HG02870 (cell line): ENCODE results near the gene RNASE8.
A peak's percentile ranks its signal among the peaks of the same experiment; 100 is the strongest.
"Not testable (repeated sequence)": the region's sequence is repeated elsewhere in the genome, so short reads cannot be mapped to it uniquely, and the experiment has no call there.

Experiments
- ATAC-seq: cut with Tn5 transposase; IDR thresholded peaks from one replicate; pipeline ENCODE4 v1.9.1; 2021; ENCODE audit warnings: mild to moderate bottlenecking, moderate library complexity; ENCODE audit not compliant: unreplicated experiment

RNASE8 gene

GRCh38 chr14:21029917-21030316, 27.7 kb upstream of the RNASE8 start, which contains the start of gene TPPP2:
TPPP2 (plus strand) TSS chr14:21030217; CDS start chr14:21030582, 365 bp downstream.
- ATAC-seq, result no peak

GRCh38 chr14:21030531-21030930, 27.1 kb upstream of the RNASE8 start:
- no peak for ATAC-seq

GRCh38 chr14:21032326-21033132, 25.1 kb upstream of the RNASE8 start:
- no peak for ATAC-seq

GRCh38 chr14:21033133-21033698, 24.4 kb upstream of the RNASE8 start:
- ATAC-seq, result no peak

- ATAC-seq, result no peak
Measured at GRCh38 chr14:21034707-21035106, 22.9 kb upstream of the RNASE8 start, which contains the start of gene RNASE13. RNASE13 (minus strand) TSS chr14:21034807; CDS start chr14:21034288, 519 bp downstream.

GRCh38 chr14:21036751-21037150, 20.9 kb upstream of the RNASE8 start:
- ATAC-seq, result no peak

GRCh38 chr14:21037156-21037555, 20.5 kb upstream of the RNASE8 start:
- no peak for ATAC-seq

GRCh38 chr14:21038441-21039422, 18.9 kb upstream of the RNASE8 start:
- no peak for ATAC-seq

GRCh38 chr14:21039585-21040369, 17.8 kb upstream of the RNASE8 start:
- peak; percentile 78 for ATAC-seq

GRCh38 chr14:21040370-21040925, 17.2 kb upstream of the RNASE8 start:
- ATAC-seq, result no peak

- not testable (repeated sequence) for ATAC-seq
Measured at GRCh38 chr14:21040941-21041340, 16.7 kb upstream of the RNASE8 start.

- ATAC-seq, result no peak
Measured at GRCh38 chr14:21041676-21042433, 15.8 kb upstream of the RNASE8 start, which contains the start of gene RNASE7. RNASE7 (plus strand) TSS chr14:21042362; CDS start chr14:21042993, 631 bp downstream.

GRCh38 chr14:21042918-21043317, 14.7 kb upstream of the RNASE8 start:
- no peak for ATAC-seq

GRCh38 chr14:21043387-21043973, 14.1 kb upstream of the RNASE8 start:
- ATAC-seq, result no peak

- ATAC-seq, result no peak
Measured at GRCh38 chr14:21043974-21044618, 13.5 kb upstream of the RNASE8 start.

- no peak for ATAC-seq
Measured at GRCh38 chr14:21047378-21047781, 10.2 kb upstream of the RNASE8 start.

- no peak for ATAC-seq
Measured at GRCh38 chr14:21048638-21049037, 9.0 kb upstream of the RNASE8 start.

- ATAC-seq, result no peak
Measured at GRCh38 chr14:21049271-21049673, 8.3 kb upstream of the RNASE8 start.
